ENCODE data around the gene TTC3.

DNA sequence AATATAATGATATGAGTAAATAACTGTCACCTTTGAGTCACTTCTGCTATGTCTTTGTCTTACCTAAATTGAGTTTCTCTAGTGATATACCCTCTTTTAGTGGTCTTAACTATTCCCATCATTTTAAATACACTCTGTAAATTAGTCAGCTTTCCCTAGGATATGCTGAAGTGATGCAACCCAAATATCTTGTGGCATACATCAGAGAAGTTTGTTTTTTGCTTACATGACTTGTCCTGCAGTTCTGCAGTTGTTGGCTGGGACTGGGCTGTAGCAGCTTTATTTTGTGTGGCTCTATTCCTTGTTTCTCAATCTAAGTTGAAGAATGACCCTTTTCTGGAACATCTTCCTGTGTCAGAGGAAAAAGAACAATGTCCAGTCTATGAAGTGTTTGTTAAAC lies 76.4 kb downstream of the TTC3 start:
- TF ChIP-seq CTCF (IDR thresholded peaks at IDR 0.05; ENCODE audit: poor library complexity) (no peak), EZH2phosphoT487 (IDR thresholded peaks at IDR 0.05; ENCODE audit: low read depth, severe bottlenecking, unreplicated experiment) (no peak)
